ENCODE results near the gene C16orf95. TPM values are rescaled to one million over a fixed set of nuclear protein-coding genes. Genes with fewer than 3 reads are reported as not detected.

The C16orf95 gene
- polyA plus RNA-seq, 2 of the 4 experiments (the other 2 are of a cell fraction) = 3.5 to 6.3 TPM

DNA sequence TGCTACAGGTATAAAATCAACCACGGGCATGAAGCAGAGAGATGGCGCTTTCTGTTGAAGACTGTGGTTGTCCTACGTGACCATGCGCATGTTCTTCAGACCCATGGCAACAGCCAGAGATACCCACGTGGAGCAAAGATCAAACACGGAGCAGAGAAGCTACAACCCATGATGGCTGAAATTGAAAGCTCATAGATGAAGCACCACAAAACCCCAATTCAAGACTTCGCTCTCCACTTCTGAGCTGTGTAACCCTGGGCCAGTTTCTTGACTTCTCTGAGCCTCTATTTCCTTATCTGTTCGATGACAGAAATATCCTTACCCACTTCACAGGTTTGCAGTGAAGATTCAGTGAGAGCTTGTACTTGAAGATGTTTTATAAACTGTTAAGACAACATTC is 49.6 kb downstream of the C16orf95 start:
- 60% methylated on average over 8 of the region's 8 CpGs for WGBS (ENCODE audit: missing lambda C conversion rate)
- no peak for FAIRE-seq
- H3K4me3 ChIP-seq = no peak overlapping the region
- DNase-seq (ENCODE audit: low read depth in 1 of 2, low spot score in 1 of 2) = no peak
- ChIA-PET CTCF (interaction anchor here (0.6 to 1.0 kb wide), 2 partner anchors 64 to 464 kb away, joined by 3 to 4 read pairs; no protein-coding TSS in a partner anchor), POLR2A (no interaction called here)
- no peak for ATAC-seq
- no peaks in the 10 kb centered on the region; the same call in 2 of the 3 replicates for H3K9me3 ChIP-seq
- TF ChIP-seq CEBPB (IDR thresholded peaks at IDR 0.05) (no peak), PHF8 (IDR thresholded peaks at IDR 0.05; ENCODE audit: borderline replicate concordance, low read depth) (no peak), KDM1A (IDR thresholded peaks at IDR 0.05; ENCODE audit: low read depth) (no peak), HOXA7 (CRISPR knock-in tag; IDR thresholded peaks at IDR 0.05) (no peak), HOXB5 (CRISPR knock-in tag; IDR thresholded peaks at IDR 0.05) (no peak), ZNF302 (CRISPR knock-in tag; IDR thresholded peaks at IDR 0.05) (no peak), HDAC2 (IDR thresholded peaks at IDR 0.05) (no peak), ZFP36 (IDR thresholded peaks at IDR 0.05; ENCODE audit: borderline replicate concordance, partially characterized antibody) (no peak), NR3C1 (IDR thresholded peaks at IDR 0.05) (no peak), CHD4 (IDR thresholded peaks at IDR 0.05; ENCODE audit: borderline replicate concordance) (no peak), GATA3 (IDR thresholded peaks at IDR 0.05; ENCODE audit: borderline replicate concordance) (no peak), ZSCAN20 (CRISPR knock-in tag; IDR thresholded peaks at IDR 0.05) (no peak), NPAS2 (CRISPR knock-in tag; IDR thresholded peaks at IDR 0.05; ENCODE audit: borderline replicate concordance) (no peak)
- TF ChIP-seq, protein P1, sequence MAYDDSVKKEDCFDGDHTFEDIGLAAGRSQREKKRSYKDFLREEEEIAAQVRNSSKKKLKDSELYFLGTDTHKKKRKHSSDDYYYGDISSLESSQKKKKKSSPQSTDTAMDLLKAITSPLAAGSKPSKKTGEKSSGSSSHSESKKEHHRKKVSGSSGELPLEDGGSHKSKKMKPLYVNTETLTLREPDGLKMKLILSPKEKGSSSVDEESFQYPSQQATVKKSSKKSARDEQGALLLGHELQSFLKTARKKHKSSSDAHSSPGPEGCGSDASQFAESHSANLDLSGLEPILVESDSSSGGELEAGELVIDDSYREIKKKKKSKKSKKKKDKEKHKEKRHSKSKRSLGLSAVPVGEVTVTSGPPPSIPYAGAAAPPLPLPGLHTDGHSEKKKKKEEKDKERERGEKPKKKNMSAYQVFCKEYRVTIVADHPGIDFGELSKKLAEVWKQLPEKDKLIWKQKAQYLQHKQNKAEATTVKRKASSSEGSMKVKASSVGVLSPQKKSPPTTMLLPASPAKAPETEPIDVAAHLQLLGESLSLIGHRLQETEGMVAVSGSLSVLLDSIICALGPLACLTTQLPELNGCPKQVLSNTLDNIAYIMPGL (CRISPR knock-in tag; IDR thresholded peaks at IDR 0.05; ENCODE audit: borderline replicate concordance) = no peak
- TF ChIP-seq, protein P2, sequence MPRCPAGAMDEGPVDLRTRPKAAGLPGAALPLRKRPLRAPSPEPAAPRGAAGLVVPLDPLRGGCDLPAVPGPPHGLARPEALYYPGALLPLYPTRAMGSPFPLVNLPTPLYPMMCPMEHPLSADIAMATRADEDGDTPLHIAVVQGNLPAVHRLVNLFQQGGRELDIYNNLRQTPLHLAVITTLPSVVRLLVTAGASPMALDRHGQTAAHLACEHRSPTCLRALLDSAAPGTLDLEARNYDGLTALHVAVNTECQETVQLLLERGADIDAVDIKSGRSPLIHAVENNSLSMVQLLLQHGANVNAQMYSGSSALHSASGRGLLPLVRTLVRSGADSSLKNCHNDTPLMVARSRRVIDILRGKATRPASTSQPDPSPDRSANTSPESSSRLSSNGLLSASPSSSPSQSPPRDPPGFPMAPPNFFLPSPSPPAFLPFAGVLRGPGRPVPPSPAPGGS (IDR thresholded peaks at IDR 0.05) = no peak
- TF ChIP-seq, protein P3, sequence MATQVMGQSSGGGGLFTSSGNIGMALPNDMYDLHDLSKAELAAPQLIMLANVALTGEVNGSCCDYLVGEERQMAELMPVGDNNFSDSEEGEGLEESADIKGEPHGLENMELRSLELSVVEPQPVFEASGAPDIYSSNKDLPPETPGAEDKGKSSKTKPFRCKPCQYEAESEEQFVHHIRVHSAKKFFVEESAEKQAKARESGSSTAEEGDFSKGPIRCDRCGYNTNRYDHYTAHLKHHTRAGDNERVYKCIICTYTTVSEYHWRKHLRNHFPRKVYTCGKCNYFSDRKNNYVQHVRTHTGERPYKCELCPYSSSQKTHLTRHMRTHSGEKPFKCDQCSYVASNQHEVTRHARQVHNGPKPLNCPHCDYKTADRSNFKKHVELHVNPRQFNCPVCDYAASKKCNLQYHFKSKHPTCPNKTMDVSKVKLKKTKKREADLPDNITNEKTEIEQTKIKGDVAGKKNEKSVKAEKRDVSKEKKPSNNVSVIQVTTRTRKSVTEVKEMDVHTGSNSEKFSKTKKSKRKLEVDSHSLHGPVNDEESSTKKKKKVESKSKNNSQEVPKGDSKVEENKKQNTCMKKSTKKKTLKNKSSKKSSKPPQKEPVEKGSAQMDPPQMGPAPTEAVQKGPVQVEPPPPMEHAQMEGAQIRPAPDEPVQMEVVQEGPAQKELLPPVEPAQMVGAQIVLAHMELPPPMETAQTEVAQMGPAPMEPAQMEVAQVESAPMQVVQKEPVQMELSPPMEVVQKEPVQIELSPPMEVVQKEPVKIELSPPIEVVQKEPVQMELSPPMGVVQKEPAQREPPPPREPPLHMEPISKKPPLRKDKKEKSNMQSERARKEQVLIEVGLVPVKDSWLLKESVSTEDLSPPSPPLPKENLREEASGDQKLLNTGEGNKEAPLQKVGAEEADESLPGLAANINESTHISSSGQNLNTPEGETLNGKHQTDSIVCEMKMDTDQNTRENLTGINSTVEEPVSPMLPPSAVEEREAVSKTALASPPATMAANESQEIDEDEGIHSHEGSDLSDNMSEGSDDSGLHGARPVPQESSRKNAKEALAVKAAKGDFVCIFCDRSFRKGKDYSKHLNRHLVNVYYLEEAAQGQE (IDR thresholded peaks at IDR 0.05) = no peak
- H3K27ac ChIP-seq = no peak overlapping the region
- H3K4me1 ChIP-seq = 0 out of 3 replicates have a peak, but pooled peaks cover 8% of the 10 kb centered on the region
- H3K4me2 ChIP-seq = no peak overlapping the region

DNA sequence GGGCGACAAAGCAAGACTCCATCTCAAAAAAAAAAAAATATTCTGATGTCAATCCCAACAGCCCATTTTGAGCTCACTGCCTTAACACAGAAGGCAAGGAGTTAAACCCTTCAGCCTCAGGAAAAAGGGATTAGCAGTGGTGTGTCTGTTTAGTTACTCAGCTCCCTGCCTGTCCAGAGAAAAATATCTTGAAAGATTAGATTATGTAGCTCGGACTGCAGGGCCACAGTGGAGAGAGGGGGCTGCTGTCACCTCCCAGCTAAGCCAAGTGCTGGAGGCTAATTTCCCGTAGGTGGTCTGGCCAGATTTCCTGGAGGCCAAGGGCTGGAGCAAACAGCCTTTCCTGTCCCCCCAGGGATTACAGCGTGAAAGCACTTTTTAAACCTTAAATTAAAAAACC is 50.3 kb downstream of the C16orf95 start:
- no peak overlapping the region for H3K4me3 ChIP-seq
- no peak overlapping the region for H3K4me2 ChIP-seq
- WGBS (ENCODE audit: missing lambda C conversion rate) = 40% methylated on average over 4 of the region's 4 CpGs
- peaks cover 13% of the 10 kb centered on the region; the same call in 2 of the 3 replicates for H3K4me1 ChIP-seq
- CTCF ChIA-PET = interaction anchor here (1.6 to 5.9 kb wide), 2 partner anchors 12 to 41 kb away, joined by 3 to 46 read pairs; no protein-coding TSS in a partner anchor
- DNase-seq (ENCODE audit: low read depth in 1 of 2, low spot score in 1 of 2) (no peak), FAIRE-seq (no peak), ATAC-seq (no peak)
- POLR2A ChIA-PET = no interaction called here
- H3K27ac ChIP-seq = no peak overlapping the region
- H3K9me3 ChIP-seq = no peaks in the 10 kb centered on the region; the same call in 2 of the 3 replicates
- no peak for TF ChIP-seq ZNF302 (CRISPR knock-in tag; IDR thresholded peaks at IDR 0.05)
- TF ChIP-seq MAZ (IDR thresholded peaks at IDR 0.05; ENCODE audit: borderline replicate concordance, low read depth, low read length) = no peak
- TF ChIP-seq, protein P4, sequence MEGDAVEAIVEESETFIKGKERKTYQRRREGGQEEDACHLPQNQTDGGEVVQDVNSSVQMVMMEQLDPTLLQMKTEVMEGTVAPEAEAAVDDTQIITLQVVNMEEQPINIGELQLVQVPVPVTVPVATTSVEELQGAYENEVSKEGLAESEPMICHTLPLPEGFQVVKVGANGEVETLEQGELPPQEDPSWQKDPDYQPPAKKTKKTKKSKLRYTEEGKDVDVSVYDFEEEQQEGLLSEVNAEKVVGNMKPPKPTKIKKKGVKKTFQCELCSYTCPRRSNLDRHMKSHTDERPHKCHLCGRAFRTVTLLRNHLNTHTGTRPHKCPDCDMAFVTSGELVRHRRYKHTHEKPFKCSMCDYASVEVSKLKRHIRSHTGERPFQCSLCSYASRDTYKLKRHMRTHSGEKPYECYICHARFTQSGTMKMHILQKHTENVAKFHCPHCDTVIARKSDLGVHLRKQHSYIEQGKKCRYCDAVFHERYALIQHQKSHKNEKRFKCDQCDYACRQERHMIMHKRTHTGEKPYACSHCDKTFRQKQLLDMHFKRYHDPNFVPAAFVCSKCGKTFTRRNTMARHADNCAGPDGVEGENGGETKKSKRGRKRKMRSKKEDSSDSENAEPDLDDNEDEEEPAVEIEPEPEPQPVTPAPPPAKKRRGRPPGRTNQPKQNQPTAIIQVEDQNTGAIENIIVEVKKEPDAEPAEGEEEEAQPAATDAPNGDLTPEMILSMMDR (IDR thresholded peaks at IDR 0.05) = no peak
- TF ChIP-seq, protein P2 (IDR thresholded peaks at IDR 0.05) = no peak
- TF ChIP-seq CHD2 (IDR thresholded peaks at IDR 0.05; ENCODE audit: low read length, partially characterized antibody) = no peak
- TF ChIP-seq FOSB (CRISPR knock-in tag; IDR thresholded peaks at IDR 0.05) = no peak
- TF ChIP-seq NFE2L2 (conservative IDR thresholded peaks at IDR 0.05; ENCODE audit: low read length) = no peak
- no peak for TF ChIP-seq CBX2 (IDR thresholded peaks at IDR 0.05; ENCODE audit: borderline replicate concordance, low read depth)
- TF ChIP-seq, protein P3 (IDR thresholded peaks at IDR 0.05) = no peak
- TF ChIP-seq RCOR1 (IDR thresholded peaks at IDR 0.05; ENCODE audit: low read depth, low read length) = no peak
- no peak for TF ChIP-seq CHD4 (IDR thresholded peaks at IDR 0.05; ENCODE audit: borderline replicate concordance)

Data from A549 (cell line).